ENCODE measurements around the gene SOCS4.

The SOCS4 gene

DNA sequence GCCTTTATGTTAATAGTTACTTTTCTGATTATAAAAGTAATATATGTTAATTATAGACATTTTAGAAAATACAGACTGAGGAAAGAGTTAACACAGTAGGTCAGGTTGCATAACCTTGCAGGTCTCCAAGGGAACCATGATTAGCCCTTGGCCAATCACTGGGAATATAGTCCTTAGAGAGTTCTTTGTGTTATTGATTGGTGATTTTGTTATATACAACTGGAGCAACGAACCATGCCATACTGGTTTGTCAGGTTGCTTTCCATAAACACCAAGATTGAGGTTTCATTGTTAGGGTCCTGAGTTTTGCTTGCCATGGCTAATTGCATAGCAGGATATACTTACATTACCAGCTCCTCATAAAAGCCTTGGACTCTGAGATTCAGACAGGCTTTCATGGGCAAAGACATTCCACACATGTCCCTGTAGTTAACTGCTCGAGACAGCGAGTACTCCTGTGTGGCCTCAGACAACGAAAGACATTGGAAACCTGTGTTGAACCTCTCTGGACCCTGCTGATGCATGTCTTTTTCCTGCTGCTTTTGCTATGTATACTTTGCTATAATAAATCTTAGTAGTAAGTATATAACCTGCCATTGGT, 58.1 kb downstream of the SOCS4 start:
- no peak for DNase-seq (ENCODE audit: low read depth)

DNA sequence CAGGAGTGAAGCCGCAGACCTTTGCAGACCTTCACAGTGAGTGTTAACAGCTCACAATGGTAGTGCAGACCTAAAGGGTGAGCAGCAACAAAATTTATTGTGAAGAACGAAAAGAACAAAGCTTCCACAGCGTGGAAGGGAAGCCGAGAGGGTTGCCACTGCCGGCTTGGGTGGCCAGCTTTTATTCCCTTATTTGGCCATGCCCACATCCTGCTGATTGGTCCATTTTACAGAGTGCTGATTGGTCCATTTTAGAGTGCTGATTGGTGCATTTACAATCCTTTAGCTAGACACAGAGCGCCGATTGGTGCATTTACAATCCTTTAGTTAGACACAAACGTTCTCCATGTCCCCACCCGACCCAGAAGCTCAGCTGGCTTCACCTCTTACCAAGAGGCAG, 59.9 kb downstream of the SOCS4 start:
- no peak for DNase-seq (ENCODE audit: low read depth)

DNA sequence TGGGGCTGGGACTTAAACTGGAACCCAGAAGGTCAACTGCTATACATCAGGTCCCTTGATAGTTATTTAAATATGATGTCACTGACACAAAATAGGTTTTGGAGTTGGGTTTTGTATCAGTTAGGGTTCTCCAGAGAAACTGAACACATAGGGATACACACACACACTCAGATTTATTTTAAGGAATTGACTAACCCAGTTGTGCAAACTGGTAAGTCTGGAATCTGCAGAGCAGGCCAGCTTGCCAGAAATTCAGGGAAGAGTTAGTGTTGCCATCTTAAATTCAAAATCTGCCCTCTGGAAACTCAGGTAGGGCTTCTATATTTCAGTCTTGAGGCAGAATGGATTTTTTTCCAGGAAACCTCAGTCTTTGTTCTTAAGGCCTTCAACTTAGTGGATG, 61.3 kb downstream of the SOCS4 start:
- no peak for DNase-seq (ENCODE audit: low read depth)

DNA sequence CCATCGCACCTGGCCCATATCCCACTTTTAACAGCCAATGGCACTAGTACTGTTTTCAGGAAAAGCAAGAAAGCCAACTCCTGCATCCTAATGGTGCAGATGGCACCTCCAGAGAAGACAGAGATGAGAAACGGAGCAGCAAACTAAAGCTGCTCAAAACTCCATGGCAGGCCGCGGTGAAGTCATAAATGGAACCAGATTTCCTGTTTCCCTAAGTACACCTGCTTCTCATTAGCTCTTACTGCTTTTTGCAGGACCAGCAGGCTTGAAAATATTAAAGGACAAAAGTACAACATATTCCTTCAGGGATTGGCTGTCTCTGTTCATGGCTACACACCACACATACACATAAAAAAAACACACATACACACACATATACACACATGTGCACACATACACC, 65.3 kb downstream of the SOCS4 start:
- DNase-seq (ENCODE audit: low read depth): no peak

DNA sequence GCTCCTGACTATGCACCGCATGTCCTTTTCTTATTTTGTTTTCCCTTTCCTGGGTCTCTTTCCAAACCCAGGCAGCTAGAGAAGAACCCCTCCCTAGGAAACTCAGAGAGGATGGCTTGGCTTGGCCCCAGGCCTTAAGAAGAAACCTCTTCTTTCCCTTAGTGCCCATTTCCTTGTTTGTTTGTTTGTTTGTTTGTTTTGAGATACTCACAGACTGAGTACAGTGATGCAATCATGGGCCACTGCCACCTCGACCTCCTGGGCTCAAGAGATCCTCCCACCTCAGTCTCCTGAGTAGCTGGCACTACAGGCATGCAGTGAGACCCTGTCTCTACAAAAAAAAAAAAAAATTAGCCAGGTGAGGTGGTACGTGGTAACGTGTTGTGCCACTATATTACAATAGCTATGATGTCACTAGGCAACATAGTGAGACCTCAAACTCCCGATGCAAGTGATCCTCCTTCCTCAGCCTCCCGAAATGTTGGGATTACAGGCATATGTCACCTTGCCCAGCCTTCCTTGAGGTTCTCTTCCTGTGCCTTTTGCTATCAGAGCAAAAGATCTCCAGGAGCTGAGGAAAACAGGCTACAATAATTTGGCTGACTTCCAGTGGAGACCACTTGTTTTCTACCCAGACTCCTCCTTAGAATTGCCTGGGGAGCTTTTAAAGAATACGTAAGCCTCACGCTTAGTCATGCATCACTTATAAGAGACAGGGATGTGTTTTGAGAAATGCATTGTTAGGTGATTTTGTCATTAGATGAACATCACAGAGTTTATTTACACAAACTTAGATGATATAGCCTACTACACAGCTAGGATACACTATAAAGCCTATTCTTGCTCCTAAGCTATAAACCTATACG, 67.5 kb downstream of the SOCS4 start:
- DNase-seq (ENCODE audit: low read depth): no peak

DNA sequence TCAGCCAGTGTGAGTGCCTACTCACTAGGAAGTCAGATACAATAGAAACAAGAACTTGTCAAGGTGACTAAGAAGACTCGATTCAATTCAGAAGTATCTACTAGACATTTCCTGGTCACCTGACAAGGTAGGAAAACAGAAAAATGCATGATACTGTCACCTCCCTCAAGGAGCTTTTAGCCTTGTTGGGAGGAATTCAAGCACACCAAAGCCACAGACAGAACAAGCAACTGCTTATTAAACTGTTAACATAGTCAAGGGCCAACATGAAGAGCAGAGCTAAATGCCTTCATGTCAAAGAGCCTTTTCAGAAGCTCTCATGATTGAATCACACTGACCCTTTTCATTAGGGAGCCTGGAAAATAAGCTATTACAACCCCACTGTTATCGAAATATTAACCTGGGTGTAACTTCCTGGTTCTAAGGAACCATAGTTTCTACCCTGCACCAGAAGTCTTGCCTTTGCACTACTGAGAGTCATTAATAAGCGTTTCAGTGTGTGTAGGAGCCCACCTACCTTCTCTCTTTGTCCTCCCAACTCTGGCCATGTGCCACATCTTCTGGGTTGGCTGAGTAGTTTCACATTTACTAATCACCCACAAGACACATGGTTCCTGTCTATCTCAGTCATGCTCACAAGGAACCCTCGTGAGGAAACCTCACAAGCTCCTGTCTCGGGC, 71.0 kb downstream of the SOCS4 start:
- DNase-seq (ENCODE audit: low read depth): no peak

DNA sequence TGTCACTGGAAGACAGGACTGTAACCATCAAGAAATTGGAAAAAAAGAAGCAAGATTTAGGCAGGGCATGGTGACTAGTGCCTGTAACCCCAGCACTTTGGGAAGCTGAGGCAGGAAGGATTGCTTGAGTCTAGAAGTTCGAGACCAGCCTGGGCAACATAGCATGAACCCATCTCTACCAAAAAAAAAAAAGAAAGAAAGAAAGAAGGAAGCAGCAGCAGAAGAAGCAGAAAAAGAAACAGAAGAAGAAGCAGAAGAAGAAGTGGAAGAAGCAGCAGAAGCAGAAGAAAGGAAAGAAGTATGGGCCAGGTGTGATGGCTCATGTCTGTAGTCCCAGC, 71.5 kb downstream of the SOCS4 start:
- no peak for DNase-seq (ENCODE audit: low read depth)

All from T follicular helper cell (primary cell).